Stimulated activated CD4-positive, alpha-beta T cell treated with anti-CD3 and anti-CD28 coated beads, Interleukin-4, amount 100 ng/mL, for 1 hour (primary cell): ENCODE results near the gene RNF19B.
"Not testable (repeated sequence)": the region's sequence is repeated elsewhere in the genome, so short reads cannot be mapped to it uniquely, and the experiment has no call there.

Experiments
- DNase-seq: peaks from one replicate; pipeline ENCODE4 v3.0.0-alpha.2; 2020

RNF19B gene

GRCh38 chr1:32964461-32965250 is at the start of gene RNF19B:
RNF19B (minus strand) TSS chr1:32964809; CDS start chr1:32964685, 124 bp downstream.
- DNase-seq: peak; percentile 95

- DNase-seq: no peak
Measured at GRCh38 chr1:33013791-33014190, 49.2 kb upstream of the RNF19B start.

GRCh38 chr1:33012165-33012564 is 47.6 kb upstream of the RNF19B start:
- DNase-seq: no peak

- no peak for DNase-seq
Measured at GRCh38 chr1:33010932-33011731, 46.5 kb upstream of the RNF19B start.

- DNase-seq: no peak
Measured at GRCh38 chr1:33009561-33009960, 45.0 kb upstream of the RNF19B start.

- no peak for DNase-seq
Measured at GRCh38 chr1:33008051-33008914, 43.7 kb upstream of the RNF19B start.

GRCh38 chr1:33007190-33008050 is 42.8 kb upstream of the RNF19B start:
- DNase-seq: no peak

- no peak for DNase-seq
Measured at GRCh38 chr1:33005838-33006421, 41.3 kb upstream of the RNF19B start.

- DNase-seq: no peak
Measured at GRCh38 chr1:33005117-33005837, 40.7 kb upstream of the RNF19B start.

GRCh38 chr1:33004613-33005012 is 40.0 kb upstream of the RNF19B start:
- no peak for DNase-seq

- DNase-seq: no peak
Measured at GRCh38 chr1:33003657-33004056, 39.0 kb upstream of the RNF19B start.

GRCh38 chr1:33002006-33002405 is 37.4 kb upstream of the RNF19B start:
- DNase-seq: no peak

GRCh38 chr1:33001282-33001681 is 36.7 kb upstream of the RNF19B start:
- no peak for DNase-seq

- DNase-seq: no peak
Measured at GRCh38 chr1:33000427-33001026, 35.9 kb upstream of the RNF19B start.

GRCh38 chr1:32998997-32999396 is 34.4 kb upstream of the RNF19B start:
- DNase-seq: no peak

GRCh38 chr1:32998064-32998463 is 33.5 kb upstream of the RNF19B start:
- DNase-seq: no peak

GRCh38 chr1:32997381-32997891 is 32.8 kb upstream of the RNF19B start:
- DNase-seq: no peak

GRCh38 chr1:32993324-32993636 is 28.7 kb upstream of the RNF19B start:
- not testable (repeated sequence) for DNase-seq

GRCh38 chr1:32992489-32993323 is 28.1 kb upstream of the RNF19B start:
- peak; percentile 37 for DNase-seq
